ENCODE measurements around the gene MB. TPM values are rescaled to one million over a fixed set of nuclear protein-coding genes. Genes with fewer than 3 reads are reported as not detected.
"Not testable (repeated sequence)": the region's sequence is repeated elsewhere in the genome, so short reads cannot be mapped to it uniquely, and the experiment has no call there.

Gene MB
- total and polyA plus RNA-seq, 9 of the 15 experiments (the other 6 are each of a cell fraction or from before 2014, with no cell fraction given) = not detected

DNA sequence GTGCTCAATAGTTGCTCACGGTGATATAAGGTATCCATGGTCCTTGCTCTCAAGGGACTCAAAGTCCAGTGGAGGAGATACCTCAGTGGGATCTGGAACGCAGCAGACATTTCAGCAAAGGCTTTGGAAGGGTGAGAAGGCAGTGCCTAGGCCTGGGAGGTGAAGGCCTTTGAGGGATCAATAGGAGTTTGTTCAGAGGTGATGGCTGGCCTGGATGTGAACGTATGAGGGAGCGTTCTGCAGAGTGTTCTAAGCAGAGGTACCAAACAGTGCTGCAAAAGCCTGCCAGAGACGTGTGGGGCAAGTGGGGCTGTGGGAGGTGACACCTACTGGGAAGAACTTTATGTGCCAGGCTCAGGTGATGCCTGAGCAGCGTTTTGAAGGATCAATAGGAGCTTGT is 7.4 kb upstream of the MB start:
- ChIA-PET CTCF (ENCODE audit: low intra/inter-chr PET ratio) (interaction anchor here (1.0 kb wide), 1 partner anchor 194 kb away, joined by 3 read pairs; no protein-coding TSS in a partner anchor), POLR2A (no interaction called here)
- Histone ChIP-seq H2AFZ (ENCODE audit: low read depth, low read length) (no peak overlapping the region), H3K4me1 (replicated peaks in 1 of 2; ENCODE audit: control insufficient read depth in 2 of 2, insufficient read depth in 2 of 2, low read length in 2 of 2) (peaks cover 0 to 7% of the 10 kb centered on the region in 2 experiments; a peak in 2 of 5 replicates), H3K9me3 (replicated peaks; ENCODE audit: control insufficient read depth, insufficient read depth, low read depth, low read length) (no peaks in the 10 kb centered on the region), H3K36me3 (ENCODE audit: control insufficient read depth, insufficient read depth, low read length) (no peaks in the 10 kb centered on the region), H3K27ac (ENCODE audit: extremely low read depth, low read depth, low read length) (no peak overlapping the region), H3K79me2 (ENCODE audit: control insufficient read depth, insufficient read depth, low read length) (no peaks in the 10 kb centered on the region), H3K4me2 (ENCODE audit: insufficient read depth, low read length) (no peak overlapping the region), H4K20me1 (replicated peaks; ENCODE audit: control insufficient read depth, insufficient read depth, low read length) (no peaks in the 10 kb centered on the region), H3K27me3 (ENCODE audit: control insufficient read depth in 2 of 2, insufficient read depth in 2 of 2, low read length in 2 of 2) (peaks cover 0 to 5% of the 10 kb centered on the region in 2 experiments; a peak in 2 of 5 replicates), H3K9ac (ENCODE audit: insufficient read depth in 1 of 2, low read depth in 2 of 2, low read length in 2 of 2) (no peak overlapping the region), H3K4me3 (no peak overlapping the region), H3K9me1 (ENCODE audit: control insufficient read depth, insufficient read depth, low read length) (no peaks in the 10 kb centered on the region)
- ATAC-seq (no peak), FAIRE-seq (no peak), DNase-seq (ENCODE audit: extremely low read depth in 1 of 4, low spot score in 3 of 4) (no peak)
- in situ Hi-C loops (cut with MboI) (loop anchor here (10.0 kb wide), 1 partner anchor 300 kb away; no protein-coding TSS in a partner anchor), intact Hi-C loops (cut with micrococcal nuclease) (loop anchor here (5.0 kb wide), 1 partner anchor 37 kb away; no protein-coding TSS in a partner anchor)
- WGBS (ENCODE audit: insufficient coverage, low coverage, missing lambda C conversion rate) = 22% methylated on average over 5 of the region's 6 CpGs
- BruUV-seq (replicated peaks) = no TSS peak
- TF ChIP-seq ZMIZ1 (IDR thresholded peaks at IDR 0.05; ENCODE audit: low read depth in 2 of 2, low read length in 2 of 2) (no peak), RBM17 (IDR thresholded peaks at IDR 0.05; ENCODE audit: borderline replicate concordance, low read depth, low read length) (no peak), ETV5 (CRISPR knock-in tag; IDR thresholded peaks at IDR 0.05; ENCODE audit: low read depth) (no peak), CCNT2 (IDR thresholded peaks at IDR 0.05; ENCODE audit: borderline replicate concordance, extremely low read depth, insufficient read length, low read depth, low read length) (no peak), HDGF (IDR thresholded peaks at IDR 0.05) (no peak), NR3C1 (CRISPR knock-in tag; IDR thresholded peaks at IDR 0.05) (no peak), L3MBTL2 (IDR thresholded peaks at IDR 0.05) (no peak), RBFOX2 (IDR thresholded peaks at IDR 0.05; ENCODE audit: low read depth, low read length) (no peak), RFX7 (CRISPR knock-in tag; IDR thresholded peaks at IDR 0.05) (no peak)

DNA sequence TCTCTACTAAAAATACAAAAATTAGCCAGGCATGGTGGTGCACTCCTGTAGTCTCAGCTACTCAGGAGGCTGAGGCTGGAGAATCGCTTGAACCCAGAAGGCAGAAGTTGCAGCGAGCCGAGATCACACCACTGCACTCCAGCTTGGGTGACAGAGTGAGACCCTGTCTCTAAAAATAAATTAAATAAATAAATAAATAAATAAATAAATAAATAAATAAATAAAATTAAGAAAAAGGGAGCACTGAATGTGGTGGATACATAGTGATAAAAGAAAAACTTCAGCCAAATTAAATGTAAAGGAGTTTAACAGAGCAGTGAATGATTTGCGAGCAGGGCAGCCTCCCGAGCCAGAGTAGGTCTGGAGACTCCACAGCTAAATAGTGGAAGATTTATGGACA is 6.8 kb upstream of the MB start:
- not testable (repeated sequence) for BruUV-seq (replicated peaks); FAIRE-seq; H4K20me1 ChIP-seq (replicated peaks; ENCODE audit: control insufficient read depth, insufficient read depth, low read length)

More for the DNA sequence above, 6.8 kb upstream of the MB start:
- POLR2A ChIA-PET; H3K9me3 ChIP-seq (replicated peaks; ENCODE audit: control insufficient read depth, insufficient read depth, low read depth, low read length); H3K4me2 ChIP-seq (ENCODE audit: insufficient read depth, low read length); H3K79me2 ChIP-seq (ENCODE audit: control insufficient read depth, insufficient read depth, low read length); DNase-seq (ENCODE audit: extremely low read depth in 1 of 4, low spot score in 3 of 4); H3K27me3 ChIP-seq (ENCODE audit: control insufficient read depth in 2 of 2, insufficient read depth in 2 of 2, low read length in 2 of 2); H3K4me1 ChIP-seq (replicated peaks in 1 of 2; ENCODE audit: control insufficient read depth in 2 of 2, insufficient read depth in 2 of 2, low read length in 2 of 2); H3K4me3 ChIP-seq; H3K9ac ChIP-seq (ENCODE audit: insufficient read depth in 1 of 2, low read depth in 2 of 2, low read length in 2 of 2); H2AFZ ChIP-seq (ENCODE audit: low read depth, low read length); ATAC-seq; H3K9me1 ChIP-seq (ENCODE audit: control insufficient read depth, insufficient read depth, low read length); H3K36me3 ChIP-seq (ENCODE audit: control insufficient read depth, insufficient read depth, low read length); H3K27ac ChIP-seq (ENCODE audit: extremely low read depth, low read depth, low read length): not testable (repeated sequence)
- in situ Hi-C loops (cut with MboI) (loop anchor here (10.0 kb wide), 1 partner anchor 301 kb away; no protein-coding TSS in a partner anchor), intact Hi-C loops (cut with micrococcal nuclease) (loop anchor here (1.0 to 5.0 kb wide), 2 partner anchors 37 to 274 kb away; no protein-coding TSS in a partner anchor)
- CTCF ChIA-PET (ENCODE audit: low intra/inter-chr PET ratio) = interaction anchor here (0.7 to 0.8 kb wide), 2 partner anchors 270 to 453 kb away, joined by 3 read pairs; no protein-coding TSS in a partner anchor
- 52% methylated on average over 4 of the region's 5 CpGs for WGBS (ENCODE audit: insufficient coverage, low coverage, missing lambda C conversion rate)
